HG02840 (cell line): ENCODE results near the gene KDF1.
"Not testable (repeated sequence)": the region's sequence is repeated elsewhere in the genome, so short reads cannot be mapped to it uniquely, and the experiment has no call there.

ENCODE experiments used
- ATAC-seq: cut with Tn5 transposase; IDR thresholded peaks from one replicate; pipeline ENCODE4 v1.9.1; 2021; ENCODE audit warnings: mild to moderate bottlenecking, moderate library complexity, moderate number of reproducible peaks; ENCODE audit not compliant: unreplicated experiment, low FRiP score

KDF1 gene

GRCh38 chr1:26960625-26960966, 328 bp upstream of the KDF1 start:
- ATAC-seq: no peak

GRCh38 chr1:26959270-26959669, 998 bp downstream of the KDF1 start:
- no peak for ATAC-seq

GRCh38 chr1:26957306-26957705, 3.0 kb downstream of the KDF1 start:
- ATAC-seq: no peak

GRCh38 chr1:26956321-26956720, 3.9 kb downstream of the KDF1 start:
- ATAC-seq: no peak

GRCh38 chr1:26953374-26953773, 6.9 kb downstream of the KDF1 start:
- no peak for ATAC-seq

GRCh38 chr1:26951821-26952497, 8.3 kb downstream of the KDF1 start:
- ATAC-seq: no peak

- ATAC-seq: no peak
Observed at GRCh38 chr1:26951216-26951615, 9.1 kb downstream of the KDF1 start.

GRCh38 chr1:26950602-26951001, 9.7 kb downstream of the KDF1 start:
- ATAC-seq: no peak

GRCh38 chr1:26949926-26950319, 10.3 kb downstream of the KDF1 start:
- no peak for ATAC-seq

GRCh38 chr1:26949266-26949925, 10.9 kb downstream of the KDF1 start:
- no peak for ATAC-seq

- not testable (repeated sequence) for ATAC-seq
Observed at GRCh38 chr1:26948725-26949057, 11.6 kb downstream of the KDF1 start.

GRCh38 chr1:26946270-26946669, 14.0 kb downstream of the KDF1 start:
- ATAC-seq: no peak

GRCh38 chr1:26945728-26946127, 14.5 kb downstream of the KDF1 start:
- ATAC-seq: no peak

- ATAC-seq: no peak
Observed at GRCh38 chr1:26945138-26945537, 15.1 kb downstream of the KDF1 start.

GRCh38 chr1:26942656-26943055, 17.6 kb downstream of the KDF1 start:
- ATAC-seq: no peak

- no peak for ATAC-seq
Observed at GRCh38 chr1:26941311-26941710, 19.0 kb downstream of the KDF1 start.

GRCh38 chr1:26938659-26939025, 21.6 kb downstream of the KDF1 start:
- no peak for ATAC-seq

- no peak for ATAC-seq
Observed at GRCh38 chr1:26938004-26938658, 22.1 kb downstream of the KDF1 start.

GRCh38 chr1:26936823-26937222, 23.4 kb downstream of the KDF1 start:
- no peak for ATAC-seq

GRCh38 chr1:26932531-26932930, 27.7 kb downstream of the KDF1 start:
- ATAC-seq: no peak

GRCh38 chr1:26923711-26924110, 36.6 kb downstream of the KDF1 start:
- ATAC-seq: no peak

GRCh38 chr1:26922901-26923300, 37.4 kb downstream of the KDF1 start:
- no peak for ATAC-seq
